ENCODE data around the gene ZNF746. TPM values are rescaled to one million over a fixed set of nuclear protein-coding genes. Genes with fewer than 3 reads are reported as not detected.
"Not testable (repeated sequence)": the region's sequence is repeated elsewhere in the genome, so short reads cannot be mapped to it uniquely, and the experiment has no call there.

Gene ZNF746
- total and polyA plus RNA-seq, 9 donors, result 7.4 to 10.7 (median 9.2) TPM

- not testable (repeated sequence) for H3K27me3 ChIP-seq (ENCODE audit: control insufficient read depth, insufficient read depth, low read length); H3K27ac ChIP-seq (ENCODE audit: low read length); H3K9me3 ChIP-seq (replicated peaks; ENCODE audit: control insufficient read depth, low read depth, low read length); DNase-seq; H3K4me3 ChIP-seq (ENCODE audit: low read length)
- Histone ChIP-seq H3K4me1 (ENCODE audit: control insufficient read depth, insufficient read depth, low read length) (peaks cover 14% of the 10 kb centered on the region), H3K36me3 (ENCODE audit: control insufficient read depth, insufficient read depth, low read length) (peaks cover 44% of the 10 kb centered on the region)
- 94% methylated on average over 10 of the region's 20 CpGs for WGBS (ENCODE audit: insufficient coverage)
Observed at GRCh38 chr7:149493975-149494374, 3.6 kb downstream of the ZNF746 start.

- 96% methylated on average over 7 of the region's 9 CpGs for WGBS (ENCODE audit: insufficient coverage)
- Histone ChIP-seq H3K4me3 (ENCODE audit: low read length) (no peak overlapping the region), H3K4me1 (ENCODE audit: control insufficient read depth, insufficient read depth, low read length) (peaks cover 14% of the 10 kb centered on the region), H3K36me3 (ENCODE audit: control insufficient read depth, insufficient read depth, low read length) (peaks cover 48% of the 10 kb centered on the region), H3K27ac (ENCODE audit: low read length) (no peak overlapping the region), H3K9me3 (replicated peaks; ENCODE audit: control insufficient read depth, low read depth, low read length) (no peaks in the 10 kb centered on the region), H3K27me3 (ENCODE audit: control insufficient read depth, insufficient read depth, low read length) (no peaks in the 10 kb centered on the region)
- no peak for DNase-seq
Observed at GRCh38 chr7:149493366-149493765, 4.2 kb downstream of the ZNF746 start.

- H3K4me1 ChIP-seq (ENCODE audit: control insufficient read depth, insufficient read depth, low read length), result no peaks in the 10 kb centered on the region
- H3K9me3 ChIP-seq (replicated peaks; ENCODE audit: control insufficient read depth, low read depth, low read length), result no peaks in the 10 kb centered on the region
- H3K4me3 ChIP-seq (ENCODE audit: low read length), result no peak overlapping the region
- H3K27ac ChIP-seq (ENCODE audit: low read length), result no peak overlapping the region
- DNase-seq, result no peak
- WGBS (ENCODE audit: insufficient coverage), result 91% methylated on average over 15 of the region's 15 CpGs
- no peaks in the 10 kb centered on the region for H3K27me3 ChIP-seq (ENCODE audit: control insufficient read depth, insufficient read depth, low read length)
- peaks cover 61% of the 10 kb centered on the region for H3K36me3 ChIP-seq (ENCODE audit: control insufficient read depth, insufficient read depth, low read length)
Observed at GRCh38 chr7:149490083-149490760, 7.4 kb downstream of the ZNF746 start.

GRCh38 chr7:149489391-149490024 lies 8.1 kb downstream of the ZNF746 start:
- DNase-seq, result no peak
- 87% methylated on average over 14 of the region's 15 CpGs for WGBS (ENCODE audit: insufficient coverage)
- H3K4me1 ChIP-seq (ENCODE audit: control insufficient read depth, insufficient read depth, low read length), result no peaks in the 10 kb centered on the region

GRCh38 chr7:149479568-149479967 lies 18.0 kb downstream of the ZNF746 start:
- H3K4me1 ChIP-seq (ENCODE audit: control insufficient read depth, insufficient read depth, low read length), result no peaks in the 10 kb centered on the region
- H3K9me3 ChIP-seq (replicated peaks; ENCODE audit: control insufficient read depth, low read depth, low read length), result peaks cover 2% of the 10 kb centered on the region
- no peak overlapping the region for H3K4me3 ChIP-seq (ENCODE audit: low read length)
- no peak for DNase-seq
- no peaks in the 10 kb centered on the region for H3K27me3 ChIP-seq (ENCODE audit: control insufficient read depth, insufficient read depth, low read length)
- WGBS (ENCODE audit: insufficient coverage), result no CpG with 5 or more reads among the region's 1 CpG
- no peak overlapping the region for H3K27ac ChIP-seq (ENCODE audit: low read length)
- H3K36me3 ChIP-seq (ENCODE audit: control insufficient read depth, insufficient read depth, low read length), result peaks cover 28% of the 10 kb centered on the region

More at GRCh38 chr7:149489391-149490024, 8.1 kb downstream of the ZNF746 start:
- Histone ChIP-seq H3K27ac (ENCODE audit: low read length) (no peak overlapping the region), H3K9me3 (replicated peaks; ENCODE audit: control insufficient read depth, low read depth, low read length) (no peaks in the 10 kb centered on the region), H3K27me3 (ENCODE audit: control insufficient read depth, insufficient read depth, low read length) (no peaks in the 10 kb centered on the region), H3K36me3 (ENCODE audit: control insufficient read depth, insufficient read depth, low read length) (peaks cover 62% of the 10 kb centered on the region), H3K4me3 (ENCODE audit: low read length) (no peak overlapping the region)

GRCh38 chr7:149478754-149479153 lies 18.9 kb downstream of the ZNF746 start:
- peaks cover 36% of the 10 kb centered on the region for H3K36me3 ChIP-seq (ENCODE audit: control insufficient read depth, insufficient read depth, low read length)
- H3K27me3 ChIP-seq (ENCODE audit: control insufficient read depth, insufficient read depth, low read length), result no peaks in the 10 kb centered on the region
- DNase-seq, result no peak
- H3K9me3 ChIP-seq (replicated peaks; ENCODE audit: control insufficient read depth, low read depth, low read length), result peaks cover 2% of the 10 kb centered on the region
- H3K27ac ChIP-seq (ENCODE audit: low read length), result no peak overlapping the region
- no CpG with 5 or more reads among the region's 1 CpG for WGBS (ENCODE audit: insufficient coverage)
- H3K4me3 ChIP-seq (ENCODE audit: low read length), result no peak overlapping the region
- H3K4me1 ChIP-seq (ENCODE audit: control insufficient read depth, insufficient read depth, low read length), result no peaks in the 10 kb centered on the region

DNA sequence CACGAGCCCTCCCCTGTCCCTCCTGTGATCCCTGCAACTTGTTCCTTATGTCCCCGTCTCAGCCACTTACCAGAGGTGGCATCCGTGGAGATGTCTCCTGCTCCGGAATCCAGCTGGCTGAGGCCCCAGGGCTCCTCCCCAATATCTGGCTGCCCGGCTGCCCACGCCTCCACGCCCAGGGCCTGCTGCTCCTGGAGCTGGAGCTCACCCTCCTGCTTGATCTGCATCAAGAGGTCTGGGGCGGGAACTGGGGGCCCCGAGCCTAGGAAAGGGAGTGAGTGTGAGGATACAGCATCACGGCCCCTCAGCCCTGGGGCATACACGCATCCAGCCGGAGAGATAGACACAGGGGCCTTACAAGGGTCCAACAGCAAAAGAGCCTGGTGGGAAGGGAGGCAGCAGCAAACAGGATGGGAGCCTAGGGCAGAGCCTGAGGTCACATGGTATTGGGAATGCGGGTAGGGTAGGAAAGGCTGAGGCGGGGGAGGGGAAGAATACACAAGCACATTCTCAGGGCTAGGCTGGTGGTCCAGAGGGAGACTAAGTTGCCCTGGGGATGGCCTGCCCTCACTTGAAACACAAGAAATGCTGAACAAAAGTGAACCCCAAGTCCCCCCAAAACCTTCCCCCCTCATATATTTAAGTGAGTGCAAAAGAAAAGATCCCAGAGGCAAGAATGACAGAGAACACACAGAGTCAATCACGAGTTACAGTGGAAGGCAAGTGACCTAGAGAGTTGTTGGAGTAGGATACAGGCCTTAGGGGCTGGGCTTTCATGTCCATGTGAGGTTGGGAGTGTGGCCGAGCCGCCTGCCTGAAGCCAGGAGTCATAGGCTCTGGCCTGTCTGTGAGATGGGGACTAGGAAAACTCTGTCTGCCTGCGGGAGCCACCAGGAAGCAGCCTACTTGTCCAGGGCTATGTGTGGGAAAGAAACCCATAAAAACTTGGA lies 19.8 kb downstream of the ZNF746 start:
- peaks cover 46% of the 10 kb centered on the region for H3K36me3 ChIP-seq (ENCODE audit: control insufficient read depth, insufficient read depth, low read length)
- no peak for DNase-seq
- 92% methylated on average over 13 of the region's 18 CpGs for WGBS (ENCODE audit: insufficient coverage)

GRCh38 chr7:149476791-149477190 lies 20.8 kb downstream of the ZNF746 start:
- Histone ChIP-seq H3K9me3 (replicated peaks; ENCODE audit: control insufficient read depth, low read depth, low read length) (peaks cover 2% of the 10 kb centered on the region), H3K4me1 (ENCODE audit: control insufficient read depth, insufficient read depth, low read length) (no peaks in the 10 kb centered on the region), H3K27ac (ENCODE audit: low read length) (no peak overlapping the region), H3K36me3 (ENCODE audit: control insufficient read depth, insufficient read depth, low read length) (peaks cover 50% of the 10 kb centered on the region), H3K27me3 (ENCODE audit: control insufficient read depth, insufficient read depth, low read length) (no peaks in the 10 kb centered on the region), H3K4me3 (ENCODE audit: low read length) (no peak overlapping the region)
- DNase-seq, result no peak
- WGBS (ENCODE audit: insufficient coverage), result 92% methylated on average over 9 of the region's 12 CpGs

More for the DNA sequence above, 19.8 kb downstream of the ZNF746 start:
- Histone ChIP-seq H3K4me3 (ENCODE audit: low read length) (no peak overlapping the region), H3K27ac (ENCODE audit: low read length) (no peak overlapping the region), H3K4me1 (ENCODE audit: control insufficient read depth, insufficient read depth, low read length) (no peaks in the 10 kb centered on the region), H3K27me3 (ENCODE audit: control insufficient read depth, insufficient read depth, low read length) (no peaks in the 10 kb centered on the region), H3K9me3 (replicated peaks; ENCODE audit: control insufficient read depth, low read depth, low read length) (peaks cover 2% of the 10 kb centered on the region)

GRCh38 chr7:149475121-149476045 lies 22.2 kb downstream of the ZNF746 start:
- Histone ChIP-seq H3K27ac (ENCODE audit: low read length) (no peak overlapping the region), H3K27me3 (ENCODE audit: control insufficient read depth, insufficient read depth, low read length) (no peaks in the 10 kb centered on the region), H3K4me3 (ENCODE audit: low read length) (no peak overlapping the region), H3K36me3 (ENCODE audit: control insufficient read depth, insufficient read depth, low read length) (peaks cover 52% of the 10 kb centered on the region), H3K9me3 (replicated peaks; ENCODE audit: control insufficient read depth, low read depth, low read length) (peaks cover 7% of the 10 kb centered on the region), H3K4me1 (ENCODE audit: control insufficient read depth, insufficient read depth, low read length) (no peaks in the 10 kb centered on the region)
- DNase-seq, result no peak
- WGBS (ENCODE audit: insufficient coverage), result 91% methylated on average over 18 of the region's 21 CpGs
